HUES64 (cell line): ENCODE measurements around the gene SPEM2.

ENCODE experiments used
- H3K27ac ChIP-seq: 2 replicates; pipeline ENCODE4 v1.7.0; 2013; ENCODE audit warnings: low read depth, low read length, inconsistent platforms
- H3K27me3 ChIP-seq: 2 replicates; pipeline ENCODE4 v1.6.1; 2013; ENCODE audit warnings: mild to moderate bottlenecking, low read length; ENCODE audit not compliant: insufficient read depth
- H3K36me3 ChIP-seq: 2 replicates; pipeline ENCODE4 v1.6.1; 2013; ENCODE audit warnings: mild to moderate bottlenecking, low read length; ENCODE audit not compliant: insufficient read depth
- H3K4me1 ChIP-seq: 2 replicates; pipeline ENCODE4 v1.6.1; 2013; ENCODE audit warnings: mild to moderate bottlenecking, low read length, moderate library complexity; ENCODE audit not compliant: insufficient read depth
- H3K4me3 ChIP-seq: 2 replicates; pipeline ENCODE4 v1.5.1; 2013; ENCODE audit warnings: mild to moderate bottlenecking, low read length, moderate library complexity
- H3K9ac ChIP-seq: 2 replicates; pipeline ENCODE4 v1.6.1; 2013; ENCODE audit warnings: mild to moderate bottlenecking, low read depth, low read length
- H3K9me3 ChIP-seq: 2 replicates; pipeline ENCODE4 v1.6.1; 2013; ENCODE audit warnings: low read depth, low read length; ENCODE audit not compliant: insufficient read depth
- WGBS: fragments of 150-250, 120-280 bp; methylation state at CpG from one replicate; pipeline ENCODE4 v1.1.7; 2013; ENCODE audit warnings: missing lambda C conversion rate; 5-methylcytosine and 5-hydroxymethylcytosine counted together

The SPEM2 gene

DNA sequence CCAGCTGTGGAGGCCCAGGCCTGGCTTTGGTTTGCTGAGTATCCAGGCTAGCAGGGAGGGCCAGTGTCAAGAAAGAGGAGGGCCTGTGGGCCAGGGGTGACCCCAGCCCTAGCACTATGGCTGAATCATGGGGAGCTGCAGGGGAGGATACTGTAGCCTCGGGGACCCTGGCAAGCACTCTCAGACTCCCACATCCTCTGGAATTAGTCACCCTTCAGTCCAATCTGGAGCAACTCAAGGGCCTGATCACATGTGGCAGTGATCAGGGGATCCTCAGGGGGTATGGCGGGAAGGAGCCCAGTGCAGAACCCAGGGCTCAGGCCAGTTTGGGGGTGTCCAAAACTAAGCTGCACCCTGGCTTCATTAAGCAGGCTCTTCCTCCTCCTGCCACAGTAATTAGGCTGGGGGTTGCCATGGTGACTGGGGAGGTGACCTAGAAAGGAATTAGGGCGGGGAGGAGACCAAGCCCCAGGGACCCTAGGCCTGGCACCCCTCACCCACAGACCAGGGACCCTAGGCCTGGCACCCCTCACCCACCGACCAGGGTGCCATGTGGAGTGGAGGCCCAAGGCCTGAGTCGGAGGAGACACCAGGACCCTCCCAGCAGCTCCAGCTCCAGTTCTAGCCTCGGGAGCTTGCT lies 11.9 kb upstream of the SPEM2 start:
- H3K4me1 ChIP-seq: peaks cover 6% of the 10 kb centered on the region; the same call in 1 of the 2 replicates
- H3K36me3 ChIP-seq: peaks cover 46% of the 10 kb centered on the region
- H3K4me3 ChIP-seq: no peak overlapping the region
- H3K27ac ChIP-seq: no peak overlapping the region
- no peaks in the 10 kb centered on the region for H3K9me3 ChIP-seq
- H3K27me3 ChIP-seq: no peaks in the 10 kb centered on the region
- WGBS: 91% methylated on average over 6 of the region's 6 CpGs
- no peak overlapping the region for H3K9ac ChIP-seq

GRCh38 chr17:7414837-7415236 lies 10.6 kb upstream of the SPEM2 start:
- peaks cover 33% of the 10 kb centered on the region for H3K36me3 ChIP-seq

GRCh38 chr17:7415784-7416183 lies 9.6 kb upstream of the SPEM2 start:
- no peak overlapping the region for H3K27ac ChIP-seq
- WGBS: 94% methylated on average over 23 of the region's 23 CpGs
- H3K4me1 ChIP-seq: peaks cover 6% of the 10 kb centered on the region; the same call in 1 of the 2 replicates
- no peaks in the 10 kb centered on the region for H3K27me3 ChIP-seq
- no peak overlapping the region for H3K9ac ChIP-seq
- no peak overlapping the region for H3K4me3 ChIP-seq
- H3K36me3 ChIP-seq: peaks cover 23% of the 10 kb centered on the region
- H3K9me3 ChIP-seq: no peaks in the 10 kb centered on the region

More at GRCh38 chr17:7414837-7415236, 10.6 kb upstream of the SPEM2 start:
- H3K27ac ChIP-seq: no peak overlapping the region
- 88% methylated on average over 14 of the region's 14 CpGs for WGBS
- no peaks in the 10 kb centered on the region for H3K27me3 ChIP-seq
- peaks cover 6% of the 10 kb centered on the region; the same call in 1 of the 2 replicates for H3K4me1 ChIP-seq
- no peaks in the 10 kb centered on the region for H3K9me3 ChIP-seq
- no peak overlapping the region for H3K9ac ChIP-seq
- H3K4me3 ChIP-seq: no peak overlapping the region

DNA sequence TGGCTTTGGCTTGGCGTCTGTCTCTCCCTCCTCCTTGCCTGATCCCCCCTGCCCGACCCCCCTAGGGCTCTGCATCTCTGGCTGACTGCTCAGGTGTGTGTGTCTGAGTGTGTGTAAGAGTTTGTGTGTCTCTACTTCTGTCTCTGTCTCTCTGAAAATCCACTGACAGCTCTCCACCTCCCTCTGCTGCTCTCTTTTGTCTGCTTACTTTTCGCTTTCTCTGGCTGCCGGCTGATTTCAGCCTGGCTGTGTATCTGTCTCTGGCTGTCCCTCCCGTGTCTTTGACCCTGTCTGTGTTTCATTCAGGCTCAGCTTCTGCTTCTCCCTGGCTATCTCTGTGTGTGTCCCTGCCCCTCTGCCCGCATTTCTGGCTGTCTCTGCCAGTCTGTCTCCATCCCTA lies 9.1 kb upstream of the SPEM2 start:
- Histone ChIP-seq H3K36me3 (peaks cover 22% of the 10 kb centered on the region), H3K9ac (no peak overlapping the region), H3K9me3 (no peaks in the 10 kb centered on the region), H3K4me1 (peaks cover 6% of the 10 kb centered on the region; the same call in 1 of the 2 replicates), H3K4me3 (no peak overlapping the region), H3K27ac (no peak overlapping the region), H3K27me3 (no peaks in the 10 kb centered on the region)
- WGBS: 89% methylated on average over 5 of the region's 6 CpGs

- no peak overlapping the region for H3K4me3 ChIP-seq
- no peaks in the 10 kb centered on the region for H3K9me3 ChIP-seq
- H3K4me1 ChIP-seq: peaks cover 5% of the 10 kb centered on the region; the same call in 1 of the 2 replicates
- 93% methylated on average over 54 of the region's 54 CpGs for WGBS
- H3K36me3 ChIP-seq: peaks cover 22% of the 10 kb centered on the region
- H3K27ac ChIP-seq: no peak overlapping the region
- H3K27me3 ChIP-seq: no peaks in the 10 kb centered on the region
- no peak overlapping the region for H3K9ac ChIP-seq
These were observed 8.3 kb upstream of the SPEM2 start for GRCh38 chr17:7417056-7417655.

GRCh38 chr17:7418472-7419152 lies 6.8 kb upstream of the SPEM2 start:
- Histone ChIP-seq H3K4me1 (no peaks in the 10 kb centered on the region; the same call in 1 of the 2 replicates), H3K36me3 (peaks cover 22% of the 10 kb centered on the region), H3K9me3 (no peaks in the 10 kb centered on the region), H3K27me3 (no peaks in the 10 kb centered on the region), H3K27ac (no peak overlapping the region; the same call in 1 of the 2 replicates), H3K9ac (no peak overlapping the region), H3K4me3 (no peak overlapping the region)
- 72% methylated on average over 18 of the region's 18 CpGs for WGBS

DNA sequence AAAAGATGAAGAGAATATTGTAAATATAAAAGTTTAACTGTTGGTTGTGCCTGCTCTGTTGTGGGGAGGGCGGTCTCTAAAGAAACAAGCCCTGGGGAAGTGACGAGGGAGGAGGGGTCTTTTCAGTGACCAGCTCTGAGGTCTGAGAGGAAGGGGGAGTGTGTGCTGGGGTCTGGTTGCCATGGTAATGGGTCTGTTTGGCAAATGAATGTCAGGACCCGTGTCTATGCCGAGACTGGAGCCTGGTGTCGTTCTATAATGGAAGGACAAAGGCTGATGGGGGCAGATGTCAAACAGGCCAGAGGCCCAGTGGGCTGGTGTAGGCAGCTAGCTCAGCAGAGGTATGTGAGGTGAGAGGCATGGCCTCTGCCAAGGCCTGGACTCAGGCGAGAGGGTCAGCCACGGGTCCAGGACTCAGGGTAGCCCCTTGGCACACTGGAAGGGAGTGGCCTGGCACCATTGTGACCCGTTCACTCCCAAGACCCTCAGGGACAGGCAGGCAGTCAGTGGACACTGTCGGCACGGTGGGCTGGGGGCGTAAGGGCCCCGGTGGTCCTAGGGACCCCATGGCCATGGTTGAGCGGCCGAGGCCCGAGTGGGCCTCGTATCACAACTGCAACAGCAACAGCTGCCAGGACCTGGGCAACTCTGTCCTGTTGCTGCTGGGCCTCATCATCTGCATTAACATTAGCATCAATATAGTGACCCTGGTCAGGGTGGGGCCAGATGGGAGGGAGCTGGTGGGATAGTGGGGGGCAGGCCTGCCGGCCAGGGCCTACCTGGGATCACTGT lies 5.4 kb upstream of the SPEM2 start, which contains the start of gene SPEM1:
SPEM1 (plus strand) TSS at position 506 of the 792 bp plus-strand sequence; CDS start at position 567, 61 bp downstream.
- Histone ChIP-seq H3K27ac (no peak within 1 kb of the TSS), H3K27me3 (no peaks in the 10 kb centered on the region), H3K9ac (no peak within 1 kb of the TSS), H3K4me1 (no peaks in the 10 kb centered on the region; the same call in 1 of the 2 replicates), H3K4me3 (no peak within 1 kb of the TSS), H3K9me3 (no peaks in the 10 kb centered on the region), H3K36me3 (peaks cover 17% of the 10 kb centered on the region)
- WGBS: 85% methylated on average over 17 of the region's 17 CpGs

GRCh38 chr17:7421186-7421585 lies 4.2 kb upstream of the SPEM2 start:
- H3K4me1 ChIP-seq: no peaks in the 10 kb centered on the region; the same call in 1 of the 2 replicates
- no peak overlapping the region for H3K4me3 ChIP-seq
- H3K9me3 ChIP-seq: no peaks in the 10 kb centered on the region
- 93% methylated on average over 16 of the region's 16 CpGs for WGBS
- H3K27me3 ChIP-seq: no peaks in the 10 kb centered on the region
- H3K9ac ChIP-seq: no peak overlapping the region
- H3K27ac ChIP-seq: no peak overlapping the region
- H3K36me3 ChIP-seq: peaks cover 8% of the 10 kb centered on the region

GRCh38 chr17:7423679-7424078 lies 1.7 kb upstream of the SPEM2 start:
- H3K9me3 ChIP-seq: no peaks in the 10 kb centered on the region
- WGBS: 95% methylated on average over 4 of the region's 4 CpGs
- H3K27ac ChIP-seq: no peak overlapping the region
- no peak overlapping the region for H3K9ac ChIP-seq
- H3K36me3 ChIP-seq: no peaks in the 10 kb centered on the region
- no peak overlapping the region for H3K4me3 ChIP-seq
- H3K27me3 ChIP-seq: no peaks in the 10 kb centered on the region
- no peaks in the 10 kb centered on the region; the same call in 1 of the 2 replicates for H3K4me1 ChIP-seq

GRCh38 chr17:7425756-7426155 lies 340 bp downstream of the SPEM2 start:
- no peaks in the 10 kb centered on the region for H3K27me3 ChIP-seq
- no peaks in the 10 kb centered on the region for H3K4me1 ChIP-seq
- no peaks in the 10 kb centered on the region for H3K36me3 ChIP-seq
- H3K9ac ChIP-seq: no peak overlapping the region
- WGBS: 87% methylated on average over 8 of the region's 8 CpGs
- H3K27ac ChIP-seq: no peak overlapping the region
- no peak overlapping the region for H3K4me3 ChIP-seq
- H3K9me3 ChIP-seq: no peaks in the 10 kb centered on the region
